HepG2 (cell line): ENCODE measurements around the gene PLEKHG5. TPM values are rescaled to one million over a fixed set of nuclear protein-coding genes. Genes with fewer than 3 reads are reported as not detected.

Experiments
- CAMTA2 ChIP-seq: sonication (generic); formaldehyde crosslinking; IDR thresholded peaks from 2 replicates; pipeline ENCODE4 v1.4.0; 2020; ENCODE audit warnings: mild to moderate bottlenecking, missing genetic modification reagents, borderline replicate concordance
- EP300 ChIP-seq, 3 experiments: sonication (generic) in 1 of 3; formaldehyde crosslinking in 1 of 3; IDR thresholded peaks; 2 replicates each; pipeline versions ENCODE4 v1.5.1 to v1.6.1; 2011 to 2020; ENCODE audit warnings: low read depth in 2 of 3, low read length in 2 of 3, borderline replicate concordance in 1 of 3, improper control_type of control experiment in 1 of 3, mild to moderate bottlenecking in 1 of 3, missing genetic modification reagents in 1 of 3, moderate library complexity in 1 of 3
- GLI4 ChIP-seq: sonication (generic); formaldehyde crosslinking; IDR thresholded peaks from 2 replicates; pipeline ENCODE4 v1.5.1; 2020; ENCODE audit warnings: missing genetic modification reagents, mild to moderate bottlenecking, moderate library complexity, borderline replicate concordance
- HINFP ChIP-seq: sonication (generic); formaldehyde crosslinking; IDR thresholded peaks from 2 replicates; pipeline ENCODE4 v1.4.0; 2020; ENCODE audit warnings: low read depth, mild to moderate bottlenecking, missing genetic modification reagents
- IRF9 ChIP-seq: sonication (generic); formaldehyde crosslinking; IDR thresholded peaks from 2 replicates; pipeline ENCODE4 v1.8.0; 2022; ENCODE audit warnings: missing genetic modification reagents, mild to moderate bottlenecking, borderline replicate concordance
- MEIS2 ChIP-seq: sonication (generic); formaldehyde crosslinking; IDR thresholded peaks from 2 replicates; pipeline ENCODE4 v1.9.0; 2021; ENCODE audit warnings: mild to moderate bottlenecking, missing genetic modification reagents
- PLSCR1 ChIP-seq: sonication (generic); formaldehyde crosslinking; IDR thresholded peaks from 2 replicates; pipeline ENCODE4 v1.5.0; 2020; ENCODE audit warnings: missing genetic modification reagents, mild to moderate bottlenecking, borderline replicate concordance
- RARA ChIP-seq: IDR thresholded peaks from 2 replicates; pipeline ENCODE4 v1.6.1; 2016; ENCODE audit warnings: missing genetic modification reagents, missing compliant biosample characterization
- REXO4 ChIP-seq: sonication (generic); formaldehyde crosslinking; IDR thresholded peaks from 2 replicates; pipeline ENCODE4 v1.8.0; 2022; ENCODE audit warnings: missing genetic modification reagents, mild to moderate bottlenecking, borderline replicate concordance
- TGIF2 ChIP-seq: IDR thresholded peaks from 2 replicates; pipeline ENCODE4 v1.6.1; 2016; ENCODE audit warnings: control low read depth, missing compliant biosample characterization
- TP53 ChIP-seq: sonication (generic); formaldehyde crosslinking; conservative IDR thresholded peaks from 2 replicates; pipeline ENCODE4 v1.4.0; 2020; ENCODE audit warnings: missing genetic modification reagents
- ZBTB7B ChIP-seq: sonication (generic); formaldehyde crosslinking; IDR thresholded peaks from 2 replicates; pipeline ENCODE4 v1.4.0; 2020; ENCODE audit warnings: missing genetic modification reagents
- ZMYM4 ChIP-seq: sonication (generic); formaldehyde crosslinking; IDR thresholded peaks from 2 replicates; pipeline ENCODE4 v1.8.1; 2023; ENCODE audit warnings: mild to moderate bottlenecking, missing genetic modification reagents
- ZNF331 ChIP-seq: sonication (generic); formaldehyde crosslinking; IDR thresholded peaks from 2 replicates; pipeline ENCODE4 v1.4.0; 2020; ENCODE audit warnings: missing genetic modification reagents
- ZNF383 ChIP-seq: sonication (generic); formaldehyde crosslinking; IDR thresholded peaks from 2 replicates; pipeline ENCODE4 v1.4.0; 2020; ENCODE audit warnings: missing genetic modification reagents, mild to moderate bottlenecking, borderline replicate concordance
- ZNF552 ChIP-seq: sonication (generic); formaldehyde crosslinking; IDR thresholded peaks from 2 replicates; pipeline ENCODE4 v1.9.0; 2022; ENCODE audit warnings: missing genetic modification reagents, mild to moderate bottlenecking, borderline replicate concordance
- ZNF761 ChIP-seq: sonication (generic); formaldehyde crosslinking; conservative IDR thresholded peaks from 2 replicates; pipeline ENCODE4 v1.4.0; 2020; ENCODE audit warnings: mild to moderate bottlenecking, missing genetic modification reagents
- ZNF773 ChIP-seq: sonication (generic); formaldehyde crosslinking; IDR thresholded peaks from 2 replicates; pipeline ENCODE4 v1.4.0; 2020; ENCODE audit warnings: missing genetic modification reagents, borderline replicate concordance
- ZNF891 ChIP-seq: sonication (generic); formaldehyde crosslinking; IDR thresholded peaks from 2 replicates; pipeline ENCODE4 v1.5.0; 2020; ENCODE audit warnings: mild to moderate bottlenecking, missing genetic modification reagents
- polyA plus RNA-seq, 8 experiments: library from polyadenylated mRNA; depleted of rRNA in 3 of 8; stranded (reverse) in 7 of 8; unstranded in 1 of 8; fragments of >200 nt; fragmentation: Illumina TruSeq in 4 of 8; extraction: Trizol in 4 of 8; gene quantifications; 2 replicates each; pipeline versions ENCODE4 v1.2.1 to v1.2.3, GENCODE V29; 2011 to 2016; ENCODE audit warnings: low read depth in 4 of 8, missing spikeins in 1 of 8, mixed read lengths in 1 of 8; ENCODE audit not compliant: insufficient read depth in 1 of 8
- total RNA-seq, 5 experiments: library from RNA; depleted of rRNA; stranded (reverse); fragments of >200 nt; fragmentation: Illumina TruSeq; extraction: Trizol; gene quantifications; 2 replicates each; pipeline ENCODE4 v1.2.3, GENCODE V29; 2016; ENCODE audit warnings: low read depth in 1 of 5
- TF ChIP-seq, protein P1 (sequence below): sonication (generic); formaldehyde crosslinking; IDR thresholded peaks from 2 replicates; pipeline ENCODE4 v1.8.1; 2023; ENCODE audit warnings: mild to moderate bottlenecking, inconsistent platforms, moderate library complexity, missing genetic modification reagents, borderline replicate concordance

The PLEKHG5 gene
- total and polyA plus RNA-seq, 2 of the 13 experiments (the other 11 are each of a cell fraction or from before 2014, with no cell fraction given): 1.9 to 3.5 TPM

- TF ChIP-seq HINFP (CRISPR knock-in tag): 0 out of 2 replicates have a peak, but pooled peaks have one; percentile 22
- no peak for TF ChIP-seq REXO4 (CRISPR knock-in tag)
- TF ChIP-seq ZNF383: no peak
- TF ChIP-seq EP300 (IDR thresholded peaks at IDR 0.05; ENCODE audit: low read depth in 2 of 2, low read length in 2 of 2): 0 out of 4 replicates have a peak, but pooled peaks of 1 of the 2 experiments have one; percentile 14
- no peak for TF ChIP-seq EP300 (CRISPR knock-in tag; IDR thresholded peaks at IDR 0.05; ENCODE audit: borderline replicate concordance)
- TF ChIP-seq RARA (CRISPR knock-in tag): peak; percentile 50; the same call in 1 of the 2 replicates
- TF ChIP-seq TGIF2 (CRISPR knock-in tag): no peak
- peak; percentile 73; the same call in 1 of the 2 replicates for TF ChIP-seq IRF9
- 0 out of 2 replicates have a peak, but pooled peaks have one; percentile 54 for TF ChIP-seq ZNF552 (CRISPR knock-in tag)
- no peak for TF ChIP-seq TP53 (CRISPR knock-in tag)
- no peak for TF ChIP-seq CAMTA2
- TF ChIP-seq ZNF891 (CRISPR knock-in tag): no peak
- TF ChIP-seq, protein P1, sequence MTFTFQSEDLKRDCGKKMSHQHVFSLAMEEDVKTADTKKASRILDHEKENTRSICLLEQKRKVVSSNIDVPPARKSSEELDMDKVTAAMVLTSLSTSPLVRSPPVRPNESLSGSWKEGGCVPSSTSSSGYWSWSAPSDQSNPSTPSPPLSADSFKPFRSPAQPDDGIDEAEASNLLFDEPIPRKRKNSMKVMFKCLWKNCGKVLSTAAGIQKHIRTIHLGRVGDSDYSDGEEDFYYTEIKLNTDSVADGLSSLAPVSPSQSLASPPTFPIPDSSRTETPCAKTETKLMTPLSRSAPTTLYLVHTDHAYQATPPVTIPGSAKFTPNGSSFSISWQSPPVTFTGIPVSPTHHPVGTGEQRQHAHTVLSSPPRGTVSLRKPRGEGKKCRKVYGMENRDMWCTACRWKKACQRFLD (CRISPR knock-in tag): no peak; the same call in 1 of the 2 replicates
- TF ChIP-seq ZNF331 (CRISPR knock-in tag): peak; percentile 10; the same call in 1 of the 2 replicates
- TF ChIP-seq GLI4: no peak
- TF ChIP-seq ZBTB7B (CRISPR knock-in tag): peak; percentile 92
- TF ChIP-seq ZMYM4: peak; percentile 45; the same call in 1 of the 2 replicates
- no peak for TF ChIP-seq ZNF773
- 0 out of 2 replicates have a peak, but pooled peaks have one; percentile 23 for TF ChIP-seq PLSCR1 (CRISPR knock-in tag)
- peak; percentile 64; the same call in 1 of the 2 replicates for TF ChIP-seq MEIS2
- TF ChIP-seq ZNF761 (CRISPR knock-in tag): no peak
Measured at GRCh38 chr1:6447818-6448748, 43.4 kb downstream of the PLEKHG5 start (continued).
